Measurements from ENCODE around the gene PLA2R1.
A peak's percentile ranks its signal among the peaks of the same experiment; 100 is the strongest.

The PLA2R1 gene

GRCh38 chr2:159933727-159934049, 128.7 kb downstream of the PLA2R1 start:
- no peak for DNase-seq (ENCODE audit: low read depth)

GRCh38 chr2:159933040-159933726, 129.2 kb downstream of the PLA2R1 start:
- no peak for DNase-seq (ENCODE audit: low read depth)

- DNase-seq (ENCODE audit: low read depth), result no peak
Observed at GRCh38 chr2:159926695-159927094, 135.7 kb downstream of the PLA2R1 start.

- no peak for DNase-seq (ENCODE audit: low read depth)
Observed at GRCh38 chr2:159925975-159926374, 136.4 kb downstream of the PLA2R1 start.

GRCh38 chr2:159922563-159922962, 139.9 kb downstream of the PLA2R1 start:
- DNase-seq (ENCODE audit: low read depth), result peak; percentile 11

- DNase-seq (ENCODE audit: low read depth), result peak; percentile 51
Observed at GRCh38 chr2:159921752-159922404, 140.5 kb downstream of the PLA2R1 start.

- no peak for DNase-seq (ENCODE audit: low read depth)
Observed at GRCh38 chr2:159916511-159916910, 145.9 kb downstream of the PLA2R1 start.

- no peak for DNase-seq (ENCODE audit: low read depth)
Observed at GRCh38 chr2:159913900-159914299, 148.5 kb downstream of the PLA2R1 start.

- DNase-seq (ENCODE audit: low read depth), result no peak
Observed at GRCh38 chr2:159912580-159912979, 149.8 kb downstream of the PLA2R1 start.

GRCh38 chr2:159910951-159911350, 151.5 kb downstream of the PLA2R1 start:
- DNase-seq (ENCODE audit: low read depth), result no peak

GRCh38 chr2:159908623-159909022, 153.8 kb downstream of the PLA2R1 start:
- DNase-seq (ENCODE audit: low read depth), result no peak

GRCh38 chr2:159907909-159908308, 154.5 kb downstream of the PLA2R1 start:
- DNase-seq (ENCODE audit: low read depth), result no peak

GRCh38 chr2:159905926-159906714, 156.3 kb downstream of the PLA2R1 start:
- no peak for DNase-seq (ENCODE audit: low read depth)

- DNase-seq (ENCODE audit: low read depth), result no peak
Observed at GRCh38 chr2:159904959-159905305, 157.5 kb downstream of the PLA2R1 start.

- DNase-seq (ENCODE audit: low read depth), result no peak
Observed at GRCh38 chr2:159904127-159904958, 158.1 kb downstream of the PLA2R1 start, which contains the start of gene LY75. Gene LY75, minus strand, starts transcription at chr2:159904756.

GRCh38 chr2:159903443-159904126, 158.8 kb downstream of the PLA2R1 start:
- no peak for DNase-seq (ENCODE audit: low read depth)

- DNase-seq (ENCODE audit: low read depth), result no peak
Observed at GRCh38 chr2:159902722-159903121, 159.7 kb downstream of the PLA2R1 start.

GRCh38 chr2:159900343-159900742, 162.1 kb downstream of the PLA2R1 start:
- DNase-seq (ENCODE audit: low read depth), result no peak

- no peak for DNase-seq (ENCODE audit: low read depth)
Observed at GRCh38 chr2:159898441-159898840, 164.0 kb downstream of the PLA2R1 start.

GRCh38 chr2:159897720-159898119, 164.7 kb downstream of the PLA2R1 start:
- no peak for DNase-seq (ENCODE audit: low read depth)

GRCh38 chr2:159897081-159897480, 165.3 kb downstream of the PLA2R1 start:
- no peak for DNase-seq (ENCODE audit: low read depth)
